ENCODE results near the gene RNF217. TPM values are rescaled to one million over a fixed set of nuclear protein-coding genes. Genes with fewer than 3 reads are reported as not detected.

RNF217 gene
- total and polyA plus RNA-seq, 2 of the 13 experiments (the other 11 are each of a cell fraction or from before 2014, with no cell fraction given): 2.2 to 2.4 TPM

DNA sequence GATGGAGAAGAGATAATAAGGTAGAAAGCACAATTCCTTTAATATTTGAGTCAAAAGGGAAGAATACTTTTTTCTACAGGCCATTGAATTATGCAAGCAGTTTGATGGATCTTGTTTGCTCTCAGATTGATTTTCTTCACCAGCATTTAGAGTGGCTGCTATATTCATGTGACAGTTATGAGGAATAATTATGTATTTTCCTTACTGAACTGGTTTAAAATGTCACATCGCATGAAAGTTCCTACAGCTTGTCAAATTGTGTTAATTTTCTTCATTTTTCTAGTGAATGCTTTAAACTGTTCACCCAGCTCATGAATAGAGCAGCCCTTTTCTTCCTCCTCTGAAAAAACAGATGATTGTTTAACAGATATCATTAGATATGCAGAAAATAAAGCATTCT, 153.9 kb downstream of the RNF217 start (continued):
- TF ChIP-seq, protein P1, sequence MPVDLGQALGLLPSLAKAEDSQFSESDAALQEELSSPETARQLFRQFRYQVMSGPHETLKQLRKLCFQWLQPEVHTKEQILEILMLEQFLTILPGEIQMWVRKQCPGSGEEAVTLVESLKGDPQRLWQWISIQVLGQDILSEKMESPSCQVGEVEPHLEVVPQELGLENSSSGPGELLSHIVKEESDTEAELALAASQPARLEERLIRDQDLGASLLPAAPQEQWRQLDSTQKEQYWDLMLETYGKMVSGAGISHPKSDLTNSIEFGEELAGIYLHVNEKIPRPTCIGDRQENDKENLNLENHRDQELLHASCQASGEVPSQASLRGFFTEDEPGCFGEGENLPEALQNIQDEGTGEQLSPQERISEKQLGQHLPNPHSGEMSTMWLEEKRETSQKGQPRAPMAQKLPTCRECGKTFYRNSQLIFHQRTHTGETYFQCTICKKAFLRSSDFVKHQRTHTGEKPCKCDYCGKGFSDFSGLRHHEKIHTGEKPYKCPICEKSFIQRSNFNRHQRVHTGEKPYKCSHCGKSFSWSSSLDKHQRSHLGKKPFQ (CRISPR knock-in tag; IDR thresholded peaks at IDR 0.05; ENCODE audit: insufficient replicate concordance): no peak
- TF ChIP-seq, protein P2, sequence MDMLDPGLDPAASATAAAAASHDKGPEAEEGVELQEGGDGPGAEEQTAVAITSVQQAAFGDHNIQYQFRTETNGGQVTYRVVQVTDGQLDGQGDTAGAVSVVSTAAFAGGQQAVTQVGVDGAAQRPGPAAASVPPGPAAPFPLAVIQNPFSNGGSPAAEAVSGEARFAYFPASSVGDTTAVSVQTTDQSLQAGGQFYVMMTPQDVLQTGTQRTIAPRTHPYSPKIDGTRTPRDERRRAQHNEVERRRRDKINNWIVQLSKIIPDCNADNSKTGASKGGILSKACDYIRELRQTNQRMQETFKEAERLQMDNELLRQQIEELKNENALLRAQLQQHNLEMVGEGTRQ (IDR thresholded peaks at IDR 0.05; ENCODE audit: low read depth, low read length): no peak
- TF ChIP-seq, protein P2 (CRISPR knock-in tag; IDR thresholded peaks at IDR 0.05; ENCODE audit: borderline replicate concordance): no peak

DNA sequence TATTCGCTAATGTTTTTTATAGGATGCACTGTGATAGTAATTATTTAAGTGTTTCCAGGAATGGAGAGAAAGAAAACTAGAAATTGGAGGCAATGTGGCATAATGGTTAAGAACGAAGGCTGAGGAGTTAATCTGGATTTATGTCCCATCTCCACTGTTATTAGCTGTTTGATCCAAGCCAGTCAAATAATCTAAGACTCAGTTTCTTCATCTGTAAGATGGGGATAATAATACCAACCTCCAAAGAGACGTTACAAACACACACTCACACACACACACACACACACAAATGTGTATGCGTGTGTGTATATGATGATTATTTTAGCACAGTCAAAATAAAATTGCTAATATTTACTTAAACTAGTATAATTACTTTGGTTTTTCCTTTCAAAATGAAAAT, 154.5 kb downstream of the RNF217 start:
- in situ Hi-C loops (cut with HindIII; ENCODE audit: extremely low pct_ligation_motif_present, low pct_unique_long_range_greater_than_20kb): no loop called here
- Histone ChIP-seq H3K9me3 (ENCODE audit: low read length) (peaks cover 13% of the 10 kb centered on the region; the same call in 1 of the 2 replicates), H3K79me2 (ENCODE audit: insufficient read depth, low read length) (no peaks in the 10 kb centered on the region), H3K27me3 (ENCODE audit: control insufficient read depth in 1 of 2, insufficient read depth in 2 of 2, low read length in 2 of 2) (peaks cover 0 to 3% of the 10 kb centered on the region in 2 experiments; a peak in 1 of 5 replicates), H3K4me1 (ENCODE audit: insufficient read depth, low read length) (no peaks in the 10 kb centered on the region), H3K4me3 (replicated peaks in 1 of 3; ENCODE audit: insufficient read depth in 1 of 3, low read depth in 2 of 3, low read length in 3 of 3) (no peak overlapping the region), H3K27ac (ENCODE audit: extremely low read length, insufficient read depth, low read length) (no peak overlapping the region), H4K20me1 (ENCODE audit: insufficient read depth, low read length) (no peaks in the 10 kb centered on the region), H3K36me3 (replicated peaks in 1 of 2; ENCODE audit: control insufficient read depth in 1 of 2, insufficient read depth in 2 of 2, low read length in 2 of 2) (no peaks in the 10 kb centered on the region), H3K4me2 (ENCODE audit: low read depth, low read length) (no peak overlapping the region), H3K9ac (ENCODE audit: insufficient read depth, low read depth, low read length) (no peak overlapping the region), H2AFZ (ENCODE audit: low read length) (no peak overlapping the region)
- POLR2A ChIA-PET: no interaction called here
- no peak for ATAC-seq
- TF ChIP-seq DPF2 (CRISPR knock-in tag; IDR thresholded peaks at IDR 0.05; ENCODE audit: borderline replicate concordance, low read depth): no peak
- peak; percentile 34; the same call in 1 of the 2 replicates for TF ChIP-seq ZNF629 (CRISPR knock-in tag; conservative IDR thresholded peaks at IDR 0.05)
- TF ChIP-seq ZKSCAN8 (CRISPR knock-in tag; IDR thresholded peaks at IDR 0.05; ENCODE audit: borderline replicate concordance): no peak
- no peak for TF ChIP-seq ZNF143 (CRISPR knock-in tag; IDR thresholded peaks at IDR 0.05)
- no peak for TF ChIP-seq ZBTB43 (CRISPR knock-in tag; conservative IDR thresholded peaks at IDR 0.05)
- 3% methylated on average over 4 of the region's 4 CpGs for WGBS (ENCODE audit: low lambda C conversion rate)
- intact Hi-C loops (cut with micrococcal nuclease; ENCODE audit: unreplicated experiment): no loop called here
- no peak for DNase-seq (ENCODE audit: low spot score)
- CTCF ChIA-PET (ENCODE audit: low intra/inter-chr PET ratio, low total read pairs): no interaction called here
- FAIRE-seq: no peak
- no TSS peak for BruUV-seq (replicated peaks)

Measured in HepG2 (cell line).